Gastrocnemius medialis (tissue), 4 donors: ENCODE data around the gene REG3A.

Experiments
- POLR2A ChIP-seq, 2 donors: fragments of 450-650 bp; IDR thresholded peaks; one replicate each; pipeline ENCODE4 v1.6.1; 2017; ENCODE audit warnings: antibody characterized with exemption in 2 of 2, mild to moderate bottlenecking in 2 of 2, moderate library complexity in 2 of 2
- TF ChIP-seq, protein P1 (sequence below), 5 experiments: fragments of 450-650 bp in 3 of 5; fragments of 200-600 bp in 2 of 5; sonication (generic) in 2 of 5; IDR thresholded peaks in 4 of 5; conservative IDR thresholded peaks in 1 of 5; 1 replicate in 4 of 5; 2 replicates in 1 of 5; pipeline ENCODE4 v1.5.1; 2016 to 2019; ENCODE audit warnings: antibody characterized with exemption in 5 of 5, mild to moderate bottlenecking in 3 of 5, moderate library complexity in 3 of 5

GRCh38 chr2:79129260-79129659 is 30.3 kb downstream of the REG3A start:
- TF ChIP-seq, protein P1, sequence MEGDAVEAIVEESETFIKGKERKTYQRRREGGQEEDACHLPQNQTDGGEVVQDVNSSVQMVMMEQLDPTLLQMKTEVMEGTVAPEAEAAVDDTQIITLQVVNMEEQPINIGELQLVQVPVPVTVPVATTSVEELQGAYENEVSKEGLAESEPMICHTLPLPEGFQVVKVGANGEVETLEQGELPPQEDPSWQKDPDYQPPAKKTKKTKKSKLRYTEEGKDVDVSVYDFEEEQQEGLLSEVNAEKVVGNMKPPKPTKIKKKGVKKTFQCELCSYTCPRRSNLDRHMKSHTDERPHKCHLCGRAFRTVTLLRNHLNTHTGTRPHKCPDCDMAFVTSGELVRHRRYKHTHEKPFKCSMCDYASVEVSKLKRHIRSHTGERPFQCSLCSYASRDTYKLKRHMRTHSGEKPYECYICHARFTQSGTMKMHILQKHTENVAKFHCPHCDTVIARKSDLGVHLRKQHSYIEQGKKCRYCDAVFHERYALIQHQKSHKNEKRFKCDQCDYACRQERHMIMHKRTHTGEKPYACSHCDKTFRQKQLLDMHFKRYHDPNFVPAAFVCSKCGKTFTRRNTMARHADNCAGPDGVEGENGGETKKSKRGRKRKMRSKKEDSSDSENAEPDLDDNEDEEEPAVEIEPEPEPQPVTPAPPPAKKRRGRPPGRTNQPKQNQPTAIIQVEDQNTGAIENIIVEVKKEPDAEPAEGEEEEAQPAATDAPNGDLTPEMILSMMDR (IDR thresholded peaks at IDR 0.05 in 4 of 5, conservative IDR thresholded peaks at IDR 0.05 in 1 of 5): no peak
- no peak for TF ChIP-seq POLR2A (IDR thresholded peaks at IDR 0.05)
